ENCODE data around the gene COL18A1.

Gene COL18A1

DNA sequence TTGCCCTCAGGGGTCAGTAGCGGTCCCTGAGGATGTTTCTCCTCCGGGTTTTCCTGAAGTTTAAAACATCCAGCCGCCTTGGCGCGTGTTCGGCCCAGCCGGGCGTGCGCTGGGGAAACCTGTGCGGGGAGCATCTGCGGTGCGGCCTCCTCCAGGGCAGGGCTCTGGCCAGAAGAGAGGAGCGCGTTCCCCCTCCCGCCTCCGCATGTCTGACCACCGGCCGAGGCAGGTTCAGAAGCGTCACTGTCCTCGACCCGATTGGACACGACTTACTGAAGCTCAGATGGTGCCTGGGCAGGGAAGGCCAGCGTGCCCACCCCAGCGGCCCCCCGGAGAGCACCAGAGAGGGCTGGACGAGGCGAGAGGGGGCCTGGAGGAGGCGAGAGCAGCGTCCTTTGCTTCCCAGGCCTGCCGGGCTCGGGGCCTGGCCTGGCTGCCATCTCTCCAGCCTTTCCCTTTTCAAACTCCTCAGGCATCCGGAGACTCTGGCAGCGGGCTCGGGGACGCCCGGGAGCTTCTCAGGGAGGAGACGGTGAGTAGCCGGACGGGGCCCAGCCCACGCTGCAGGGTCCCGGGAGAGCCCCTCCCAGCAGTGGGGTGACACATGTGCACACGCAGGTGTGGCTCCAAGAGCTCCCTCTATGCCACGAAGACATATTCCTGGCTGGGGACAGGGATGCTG is 70.2 kb downstream of the COL18A1 start:
- peaks cover 9% of the 10 kb centered on the region for H3K4me1 ChIP-seq (ENCODE audit: insufficient read depth, low read length, poor library complexity, severe bottlenecking)
- H3K9me3 ChIP-seq (ENCODE audit: insufficient read depth, low read depth, low read length): no peaks in the 10 kb centered on the region
- no peaks in the 10 kb centered on the region for H3F3A ChIP-seq (ENCODE audit: low read depth)
- H3K9me2 ChIP-seq (replicated peaks; ENCODE audit: low read depth, low read length): no peaks in the 10 kb centered on the region
- no peaks in the 10 kb centered on the region for H4K20me1 ChIP-seq (ENCODE audit: insufficient read depth, low read length, poor library complexity, severe bottlenecking)
- H3K4me2 ChIP-seq (ENCODE audit: low read depth, low read length, poor library complexity, severe bottlenecking): no peak overlapping the region
- H3K4me3 ChIP-seq (ENCODE audit: low read length, poor library complexity, severe bottlenecking): no peak overlapping the region
- TF ChIP-seq, protein P1, sequence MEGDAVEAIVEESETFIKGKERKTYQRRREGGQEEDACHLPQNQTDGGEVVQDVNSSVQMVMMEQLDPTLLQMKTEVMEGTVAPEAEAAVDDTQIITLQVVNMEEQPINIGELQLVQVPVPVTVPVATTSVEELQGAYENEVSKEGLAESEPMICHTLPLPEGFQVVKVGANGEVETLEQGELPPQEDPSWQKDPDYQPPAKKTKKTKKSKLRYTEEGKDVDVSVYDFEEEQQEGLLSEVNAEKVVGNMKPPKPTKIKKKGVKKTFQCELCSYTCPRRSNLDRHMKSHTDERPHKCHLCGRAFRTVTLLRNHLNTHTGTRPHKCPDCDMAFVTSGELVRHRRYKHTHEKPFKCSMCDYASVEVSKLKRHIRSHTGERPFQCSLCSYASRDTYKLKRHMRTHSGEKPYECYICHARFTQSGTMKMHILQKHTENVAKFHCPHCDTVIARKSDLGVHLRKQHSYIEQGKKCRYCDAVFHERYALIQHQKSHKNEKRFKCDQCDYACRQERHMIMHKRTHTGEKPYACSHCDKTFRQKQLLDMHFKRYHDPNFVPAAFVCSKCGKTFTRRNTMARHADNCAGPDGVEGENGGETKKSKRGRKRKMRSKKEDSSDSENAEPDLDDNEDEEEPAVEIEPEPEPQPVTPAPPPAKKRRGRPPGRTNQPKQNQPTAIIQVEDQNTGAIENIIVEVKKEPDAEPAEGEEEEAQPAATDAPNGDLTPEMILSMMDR (conservative IDR thresholded peaks at IDR 0.05; ENCODE audit: low read length): no peak
- no peak for TF ChIP-seq EZH2phosphoT487 (IDR thresholded peaks at IDR 0.05; ENCODE audit: borderline replicate concordance)
- no peaks in the 10 kb centered on the region for H3K27me3 ChIP-seq (ENCODE audit: insufficient read depth, low read length, poor library complexity, severe bottlenecking)
- no peaks in the 10 kb centered on the region for H3K79me2 ChIP-seq (ENCODE audit: insufficient read depth, low read length)
- H2AFZ ChIP-seq (ENCODE audit: low read length): no peak overlapping the region
- no peak overlapping the region for H3K9ac ChIP-seq (ENCODE audit: low read depth, low read length, poor library complexity, severe bottlenecking)
- no peaks in the 10 kb centered on the region for H3K36me3 ChIP-seq (ENCODE audit: insufficient read depth, low read length)

DNA sequence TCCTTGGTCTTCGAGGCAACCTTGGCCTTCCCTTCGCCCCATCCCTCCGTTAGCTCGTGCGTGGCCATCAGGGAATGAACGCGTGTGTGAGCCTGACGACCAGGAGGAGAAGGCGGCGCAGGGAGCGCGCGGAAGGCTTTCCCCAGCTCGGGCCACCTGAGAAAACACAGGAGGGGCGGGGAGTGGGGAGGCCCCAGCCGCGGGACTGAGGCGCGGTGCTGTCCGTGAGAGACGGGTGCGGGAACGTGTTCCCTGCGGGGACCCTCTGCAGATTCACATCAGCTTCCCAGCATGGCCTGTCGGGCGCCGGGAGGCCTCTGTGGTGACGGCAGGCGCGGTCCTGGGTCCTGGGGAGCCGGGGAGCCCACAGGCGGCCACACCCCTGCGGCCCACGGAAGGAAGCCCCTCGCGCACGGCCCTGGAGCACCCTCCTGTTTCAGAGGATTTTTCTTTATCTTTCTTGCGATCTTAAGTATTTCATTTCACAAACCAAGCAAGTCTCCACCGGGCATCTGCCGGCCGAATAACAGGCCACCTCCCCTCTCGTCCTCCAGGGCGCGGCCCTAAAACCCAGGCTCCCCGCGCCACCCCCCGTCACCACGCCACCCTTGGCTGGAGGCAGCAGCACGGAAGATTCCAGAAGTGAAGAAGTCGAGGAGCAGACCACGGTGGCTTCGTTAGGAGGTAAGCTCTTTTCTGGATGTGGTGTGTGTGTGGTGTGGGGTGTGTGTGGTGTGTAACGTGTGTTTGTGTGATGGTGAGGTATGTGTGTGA is 71.0 kb downstream of the COL18A1 start:
- H3K4me1 ChIP-seq (ENCODE audit: insufficient read depth, low read length, poor library complexity, severe bottlenecking): peaks cover 9% of the 10 kb centered on the region
- H2AFZ ChIP-seq (ENCODE audit: low read length): no peak overlapping the region
- no peaks in the 10 kb centered on the region for H3K36me3 ChIP-seq (ENCODE audit: insufficient read depth, low read length)

DNA sequence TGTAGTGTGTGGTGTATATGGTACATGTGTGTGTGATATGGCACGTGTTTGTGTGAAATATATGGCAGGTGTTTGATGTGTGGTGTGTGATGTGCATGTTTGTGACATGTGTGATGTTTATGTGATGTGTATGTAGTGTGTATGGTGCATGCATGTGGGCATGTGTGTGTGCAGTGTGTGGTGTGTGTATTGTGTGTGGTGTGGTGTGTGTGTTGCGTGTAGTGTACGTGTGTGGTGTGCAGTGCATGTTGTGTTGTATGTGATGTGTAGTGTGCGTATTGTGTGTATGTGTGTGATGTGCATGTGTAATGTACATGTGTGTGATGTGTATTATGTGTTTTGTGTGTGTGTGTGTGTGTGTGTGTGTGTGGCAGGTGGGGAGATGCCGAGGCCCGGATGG is 71.6 kb downstream of the COL18A1 start:
- Histone ChIP-seq H3K9me3 (ENCODE audit: insufficient read depth, low read depth, low read length) (no peaks in the 10 kb centered on the region), H3F3A (ENCODE audit: low read depth) (no peaks in the 10 kb centered on the region), H3K79me2 (ENCODE audit: insufficient read depth, low read length) (no peaks in the 10 kb centered on the region), H3K4me2 (ENCODE audit: low read depth, low read length, poor library complexity, severe bottlenecking) (no peak overlapping the region), H3K27me3 (ENCODE audit: insufficient read depth, low read length, poor library complexity, severe bottlenecking) (no peaks in the 10 kb centered on the region), H3K36me3 (ENCODE audit: insufficient read depth, low read length) (no peaks in the 10 kb centered on the region), H3K4me1 (ENCODE audit: insufficient read depth, low read length, poor library complexity, severe bottlenecking) (peaks cover 9% of the 10 kb centered on the region), H4K20me1 (ENCODE audit: insufficient read depth, low read length, poor library complexity, severe bottlenecking) (no peaks in the 10 kb centered on the region), H3K9ac (ENCODE audit: low read depth, low read length, poor library complexity, severe bottlenecking) (no peak overlapping the region), H3K9me2 (replicated peaks; ENCODE audit: low read depth, low read length) (no peaks in the 10 kb centered on the region), H2AFZ (ENCODE audit: low read length) (no peak overlapping the region), H3K4me3 (ENCODE audit: low read length, poor library complexity, severe bottlenecking) (no peak overlapping the region)
- no peak for TF ChIP-seq EZH2phosphoT487 (IDR thresholded peaks at IDR 0.05; ENCODE audit: borderline replicate concordance)
- TF ChIP-seq, protein P1 (conservative IDR thresholded peaks at IDR 0.05; ENCODE audit: low read length): no peak

More for the DNA sequence above, 71.0 kb downstream of the COL18A1 start:
- no peak overlapping the region for H3K9ac ChIP-seq (ENCODE audit: low read depth, low read length, poor library complexity, severe bottlenecking)
- no peaks in the 10 kb centered on the region for H3F3A ChIP-seq (ENCODE audit: low read depth)
- no peak overlapping the region for H3K4me3 ChIP-seq (ENCODE audit: low read length, poor library complexity, severe bottlenecking)
- TF ChIP-seq, protein P1 (conservative IDR thresholded peaks at IDR 0.05; ENCODE audit: low read length): no peak
- TF ChIP-seq EZH2phosphoT487 (IDR thresholded peaks at IDR 0.05; ENCODE audit: borderline replicate concordance): no peak
- no peak overlapping the region for H3K4me2 ChIP-seq (ENCODE audit: low read depth, low read length, poor library complexity, severe bottlenecking)
- no peaks in the 10 kb centered on the region for H3K27me3 ChIP-seq (ENCODE audit: insufficient read depth, low read length, poor library complexity, severe bottlenecking)
- H3K79me2 ChIP-seq (ENCODE audit: insufficient read depth, low read length): no peaks in the 10 kb centered on the region
- H3K9me2 ChIP-seq (replicated peaks; ENCODE audit: low read depth, low read length): no peaks in the 10 kb centered on the region
- H4K20me1 ChIP-seq (ENCODE audit: insufficient read depth, low read length, poor library complexity, severe bottlenecking): no peaks in the 10 kb centered on the region
- H3K9me3 ChIP-seq (ENCODE audit: insufficient read depth, low read depth, low read length): no peaks in the 10 kb centered on the region

Measured in Loucy (cell line).